Kidney glomerular epithelial cell (primary cell): ENCODE data around the gene CTNNA3.

ENCODE experiments used
- DNase-seq: peaks from one replicate; lab custom pipeline; 2025; lab: John Stamatoyannopoulos, UW

Gene CTNNA3

DNA sequence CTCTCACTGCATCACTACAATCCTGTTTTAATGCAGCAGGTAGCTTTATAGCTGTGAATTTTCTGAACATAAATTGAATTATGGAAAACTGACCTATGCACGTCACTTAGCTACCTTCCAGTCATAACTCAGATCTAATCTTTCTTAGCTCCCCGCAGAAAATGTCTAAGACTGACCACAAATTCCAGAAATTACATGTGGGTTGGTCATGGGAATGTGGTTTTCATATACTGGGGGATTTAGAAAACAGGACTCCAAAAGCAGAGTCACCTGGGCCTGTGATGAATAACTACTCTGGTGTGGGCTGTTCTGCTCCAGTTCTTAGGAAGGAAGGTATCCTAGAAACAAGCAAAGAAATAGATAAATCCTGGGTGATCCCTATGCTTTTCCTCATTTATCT, 948.5 kb downstream of the CTNNA3 start:
- peak; percentile 98 for DNase-seq

DNA sequence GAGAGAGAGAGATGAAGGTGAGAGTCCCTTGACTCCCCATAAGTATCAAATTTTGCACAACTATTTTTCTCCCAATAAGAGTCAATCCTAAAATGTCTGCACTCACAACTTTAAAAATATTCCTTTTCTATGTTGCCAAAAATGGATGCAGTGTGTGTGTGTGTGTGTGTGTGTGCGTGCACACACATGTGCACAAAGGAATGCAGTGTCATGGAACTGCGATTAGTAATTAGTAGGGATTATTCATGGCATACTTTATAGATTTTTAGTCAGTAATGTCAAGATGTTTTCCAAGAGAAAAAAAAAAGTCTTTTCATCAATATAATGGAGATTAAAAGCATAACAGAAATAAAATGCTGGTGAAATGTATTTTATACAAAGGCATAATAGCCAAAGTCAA, 949.3 kb downstream of the CTNNA3 start:
- DNase-seq, result no peak

GRCh38 chr10:66746246-66746645, 949.7 kb downstream of the CTNNA3 start:
- DNase-seq, result no peak

GRCh38 chr10:66744915-66745314, 951.1 kb downstream of the CTNNA3 start:
- DNase-seq, result no peak

GRCh38 chr10:66737241-66737640, 958.8 kb downstream of the CTNNA3 start:
- DNase-seq, result no peak

DNA sequence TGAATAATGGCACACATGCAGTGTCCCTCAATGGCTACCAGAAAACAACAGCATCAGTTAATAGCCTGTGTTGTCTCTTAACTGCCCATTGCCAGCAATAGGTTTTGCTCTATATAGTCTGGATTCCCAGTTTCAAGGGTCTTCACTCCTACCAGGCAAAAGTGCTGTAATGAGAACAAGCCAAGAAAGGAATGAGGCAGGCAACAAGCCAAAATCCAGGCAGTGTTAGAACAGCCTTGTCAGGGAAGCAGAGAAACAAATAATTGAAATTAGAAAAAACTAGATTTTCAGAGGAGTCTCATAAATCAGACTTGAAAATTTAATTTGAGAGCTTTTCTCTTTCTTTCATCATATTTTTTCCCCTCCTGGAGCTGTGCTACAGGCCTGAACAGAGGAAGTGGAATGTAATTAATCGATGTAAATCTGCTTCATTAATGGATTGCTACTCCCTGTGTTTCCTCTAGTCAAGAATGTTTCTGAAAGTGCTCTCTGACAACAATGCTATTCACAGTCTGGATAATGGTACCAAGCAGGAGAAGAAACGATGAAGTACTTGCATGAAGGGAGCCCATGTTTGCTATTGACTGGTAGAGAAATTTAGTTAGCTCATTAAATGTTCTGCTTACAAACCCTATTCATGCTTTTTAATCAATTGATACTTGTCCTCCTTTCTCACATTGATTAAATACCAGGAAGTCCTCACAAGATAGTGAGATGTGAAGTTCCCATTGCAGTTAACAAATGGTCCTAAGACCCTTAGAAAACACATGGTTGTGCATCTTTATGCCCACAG, 972.2 kb downstream of the CTNNA3 start:
- no peak for DNase-seq

GRCh38 chr10:66719483-66719882, 976.5 kb downstream of the CTNNA3 start:
- DNase-seq, result no peak

GRCh38 chr10:66717231-66717981, 978.6 kb downstream of the CTNNA3 start:
- peak; percentile 21 for DNase-seq

- DNase-seq, result no peak
Observed at GRCh38 chr10:66714741-66715140, 981.3 kb downstream of the CTNNA3 start.

GRCh38 chr10:66713387-66713786, 982.6 kb downstream of the CTNNA3 start:
- DNase-seq, result no peak

GRCh38 chr10:66698069-66698468, 997.9 kb downstream of the CTNNA3 start:
- no peak for DNase-seq

DNA sequence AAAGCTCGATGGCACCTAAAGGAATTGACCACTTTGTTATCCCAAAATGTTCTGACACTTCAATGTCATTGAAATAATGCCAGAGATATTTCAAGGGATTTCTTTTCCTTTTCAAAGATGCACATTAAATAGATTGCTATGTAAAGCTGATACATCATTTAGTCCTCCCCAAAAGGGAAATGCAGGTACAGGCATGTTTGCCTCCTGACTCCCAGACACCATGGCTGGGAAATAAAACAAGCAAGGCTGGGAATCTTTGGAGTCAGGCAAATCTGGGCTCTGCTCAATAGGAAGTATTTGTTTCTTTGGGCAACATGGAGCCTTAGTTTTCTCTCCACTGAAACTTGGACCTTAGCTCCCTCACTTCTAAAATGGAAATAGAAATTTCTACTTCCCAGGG, 1000.9 kb downstream of the CTNNA3 start:
- DNase-seq, result no peak

- DNase-seq, result no peak
Observed at GRCh38 chr10:66684581-66684980, 1011.4 kb downstream of the CTNNA3 start.

- no peak for DNase-seq
Observed at GRCh38 chr10:66680886-66681285, 1015.1 kb downstream of the CTNNA3 start.

DNA sequence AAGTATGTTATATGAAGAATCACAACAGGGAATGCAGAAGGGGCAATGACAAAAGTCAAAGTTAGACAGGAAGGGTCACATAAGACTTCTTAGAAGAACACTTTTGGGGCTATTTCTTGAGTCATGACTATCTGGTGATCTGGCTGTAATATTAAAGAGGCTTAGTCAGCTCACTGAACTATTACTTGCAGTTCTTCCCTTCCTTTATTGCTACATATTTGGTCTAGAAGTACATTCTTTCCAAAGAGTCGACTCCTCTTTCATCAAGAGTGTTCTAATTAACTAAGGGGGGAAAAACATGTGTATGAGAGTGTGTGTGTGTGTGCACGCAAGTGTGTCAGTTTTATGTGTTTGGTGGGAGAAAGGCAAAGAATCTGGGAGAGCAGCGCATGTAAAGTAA, 1017.5 kb downstream of the CTNNA3 start:
- DNase-seq, result no peak

- DNase-seq, result no peak
Observed at GRCh38 chr10:66673071-66673470, 1022.9 kb downstream of the CTNNA3 start.

GRCh38 chr10:66671562-66671961, 1024.4 kb downstream of the CTNNA3 start:
- DNase-seq, result no peak

DNA sequence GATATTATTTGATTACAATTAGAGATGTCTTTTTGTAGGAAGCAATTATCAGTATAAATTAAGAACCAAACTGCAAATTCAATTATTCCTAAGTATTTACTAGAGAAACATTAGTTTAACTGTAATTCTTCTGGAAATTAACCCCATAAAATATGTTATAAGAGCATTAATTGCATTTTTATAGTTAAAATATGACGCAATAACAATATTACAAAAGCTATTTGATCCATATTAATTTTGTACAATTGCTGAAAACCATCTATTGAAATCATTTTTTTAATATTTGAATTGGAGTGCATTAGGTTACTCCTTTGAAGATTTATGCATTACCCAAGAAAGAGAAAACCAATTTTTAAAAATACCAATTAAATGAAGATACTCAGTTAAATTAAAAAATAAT, 1024.9 kb downstream of the CTNNA3 start:
- no peak for DNase-seq

GRCh38 chr10:66656499-66656898, 1039.5 kb downstream of the CTNNA3 start:
- no peak for DNase-seq

- no peak for DNase-seq
Observed at GRCh38 chr10:66654861-66655260, 1041.1 kb downstream of the CTNNA3 start.

DNA sequence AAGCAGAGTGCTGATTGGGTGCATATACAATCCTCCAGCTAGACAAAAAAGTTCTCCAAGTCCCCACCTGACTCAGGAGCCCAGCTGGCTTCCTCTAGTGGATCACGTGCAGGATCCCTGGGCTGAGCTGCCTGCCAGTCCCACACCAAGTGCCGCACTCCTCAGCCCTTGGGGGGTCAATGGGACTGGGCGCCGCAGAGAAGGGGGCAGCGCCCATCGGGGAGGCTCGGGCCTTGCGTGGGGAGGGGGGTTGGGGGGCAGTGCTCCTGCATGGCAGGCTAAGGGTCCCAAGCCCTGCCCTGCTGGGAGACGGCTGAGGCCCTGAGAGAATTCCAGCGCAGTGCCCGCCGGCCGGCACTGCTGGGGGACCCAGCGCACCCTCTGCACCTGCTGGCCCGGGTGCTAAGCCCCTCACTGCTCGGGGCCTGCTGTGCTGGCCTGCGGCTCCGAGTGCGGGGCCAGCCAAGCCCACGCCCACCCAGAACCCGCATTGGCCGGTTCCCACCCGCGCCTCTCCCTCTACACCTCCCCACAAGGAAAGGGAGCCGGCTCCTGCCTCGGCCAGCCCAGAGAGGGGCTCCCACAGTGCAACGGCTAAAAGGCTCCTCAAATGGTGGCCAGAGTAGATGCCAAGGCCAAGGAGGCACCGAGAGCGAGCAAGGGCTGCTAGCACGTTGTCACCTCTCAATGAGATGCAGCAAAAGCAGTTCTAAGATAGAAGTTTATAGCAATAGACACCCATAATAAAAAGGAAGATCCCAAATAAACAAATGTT, 1044.5 kb downstream of the CTNNA3 start:
- no peak for DNase-seq

DNA sequence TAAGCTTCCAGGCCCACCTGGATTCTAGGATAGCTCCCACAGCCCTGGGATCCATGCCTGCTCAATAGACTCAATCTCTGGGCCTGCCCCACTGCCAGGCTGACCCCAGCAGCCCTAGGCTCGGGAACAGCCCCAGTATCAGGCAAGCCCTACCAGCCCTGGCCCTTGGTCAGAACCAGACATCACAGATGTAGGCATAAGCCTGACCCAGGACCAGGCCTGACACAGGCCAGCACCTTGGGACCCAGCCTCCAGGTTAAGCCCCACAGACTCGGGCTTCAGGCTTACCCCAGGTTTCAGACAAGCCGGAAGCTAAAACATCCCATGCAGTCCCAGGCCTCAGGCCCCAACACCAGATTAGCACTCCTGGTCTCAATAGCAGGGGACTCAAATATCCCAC, 1046.4 kb downstream of the CTNNA3 start:
- no peak for DNase-seq

GRCh38 chr10:66642217-66642616, 1053.8 kb downstream of the CTNNA3 start:
- no peak for DNase-seq
